Testis (tissue), 2 donors: ENCODE results near the gene FCHSD1.

Experiments used
- POLR2A ChIP-seq: fragments of 450-650 bp; IDR thresholded peaks from one replicate; pipeline ENCODE4 v1.6.1; 2017; ENCODE audit warnings: antibody characterized with exemption, mild to moderate bottlenecking, moderate library complexity
- TF ChIP-seq, protein P1 (sequence below), 3 experiments: fragments of 450-650 bp in 2 of 3; fragments of 200-600 bp in 1 of 3; sonication (generic) in 1 of 3; IDR thresholded peaks; one replicate each; pipeline ENCODE4 v1.5.1; 2016 to 2019; ENCODE audit warnings: antibody characterized with exemption in 3 of 3, mild to moderate bottlenecking in 2 of 3, moderate library complexity in 1 of 3

DNA sequence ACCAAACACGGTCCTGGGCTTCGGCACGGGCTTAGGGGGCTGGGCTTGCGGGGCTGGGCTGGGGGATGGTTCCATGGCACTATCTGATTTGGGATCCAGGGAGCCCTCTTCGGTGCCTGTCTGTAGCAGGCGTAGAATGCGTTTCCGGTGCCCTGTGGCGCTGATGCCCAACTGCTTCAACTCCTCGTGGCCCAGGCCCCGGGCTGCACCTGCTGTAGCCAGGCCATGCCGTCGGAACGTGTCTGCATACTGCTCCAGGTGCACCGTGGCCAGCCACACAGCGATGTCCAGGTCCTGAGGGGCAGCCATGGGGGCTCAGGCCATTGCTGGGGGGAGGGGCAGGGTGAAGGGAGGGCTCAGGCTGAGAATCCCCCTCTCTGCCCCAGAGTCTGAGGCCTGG lies 29.0 kb upstream of the FCHSD1 start:
- TF ChIP-seq, protein P1, sequence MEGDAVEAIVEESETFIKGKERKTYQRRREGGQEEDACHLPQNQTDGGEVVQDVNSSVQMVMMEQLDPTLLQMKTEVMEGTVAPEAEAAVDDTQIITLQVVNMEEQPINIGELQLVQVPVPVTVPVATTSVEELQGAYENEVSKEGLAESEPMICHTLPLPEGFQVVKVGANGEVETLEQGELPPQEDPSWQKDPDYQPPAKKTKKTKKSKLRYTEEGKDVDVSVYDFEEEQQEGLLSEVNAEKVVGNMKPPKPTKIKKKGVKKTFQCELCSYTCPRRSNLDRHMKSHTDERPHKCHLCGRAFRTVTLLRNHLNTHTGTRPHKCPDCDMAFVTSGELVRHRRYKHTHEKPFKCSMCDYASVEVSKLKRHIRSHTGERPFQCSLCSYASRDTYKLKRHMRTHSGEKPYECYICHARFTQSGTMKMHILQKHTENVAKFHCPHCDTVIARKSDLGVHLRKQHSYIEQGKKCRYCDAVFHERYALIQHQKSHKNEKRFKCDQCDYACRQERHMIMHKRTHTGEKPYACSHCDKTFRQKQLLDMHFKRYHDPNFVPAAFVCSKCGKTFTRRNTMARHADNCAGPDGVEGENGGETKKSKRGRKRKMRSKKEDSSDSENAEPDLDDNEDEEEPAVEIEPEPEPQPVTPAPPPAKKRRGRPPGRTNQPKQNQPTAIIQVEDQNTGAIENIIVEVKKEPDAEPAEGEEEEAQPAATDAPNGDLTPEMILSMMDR (IDR thresholded peaks at IDR 0.05), result no peak
- no peak for TF ChIP-seq POLR2A
